SK-N-SH (cell line): Measurements from ENCODE around the gene LMAN2. TPM values are rescaled to one million over a fixed set of nuclear protein-coding genes. Genes with fewer than 3 reads are reported as not detected.

Source experiments
- CTCF ChIA-PET: fragments of 300-600, 350-600 bp; formaldehyde crosslinking; extraction: SDS; loops from one replicate; lab custom pipeline; 2021; lab: Yijun Ruan, JAX
- POLR2A ChIA-PET: fragments of 350-600 bp; sonication (Branson Sonifier 250); formaldehyde crosslinking; extraction: SDS; loops from one replicate; lab custom pipeline; 2020; ENCODE audit warnings: antibody characterized with exemption, inconsistent platforms; lab: Yijun Ruan, JAX
- DNase-seq: peaks from one replicate; pipeline ENCODE4 v3.0.0; 2012
- H2AFZ ChIP-seq: fragments of 200-600 bp; sonication (generic); 2 replicates; pipeline ENCODE4 v1.8.1; 2016; ENCODE audit warnings: antibody characterized with exemption, mild to moderate bottlenecking, low read depth
- H3F3A ChIP-seq: fragments of 200-600 bp; sonication (generic); replicated peaks from 2 replicates; pipeline ENCODE3; 2016; ENCODE audit warnings: antibody characterized with exemption, mild to moderate bottlenecking; ENCODE audit not compliant: insufficient read depth
- H3K27ac ChIP-seq, 2 experiments: fragments of 200-500 bp in 1 of 2; fragments of 200-600 bp in 1 of 2; sonication (Bioruptor generic) in 1 of 2; sonication (generic), shearing (Covaris generic) in 1 of 2; 2 replicates each; pipeline versions ENCODE4 v1.5.1 to v1.6.1; 2014 to 2016; ENCODE audit warnings: low read depth in 2 of 2, inconsistent platforms in 1 of 2, low read length in 1 of 2, mild to moderate bottlenecking in 1 of 2, mixed read lengths in 1 of 2
- H3K27me3 ChIP-seq: fragments of 200-600 bp; sonication (generic), shearing (Covaris generic); 2 replicates; pipeline ENCODE4 v1.6.1; 2016; ENCODE audit warnings: mixed run types; ENCODE audit not compliant: insufficient read depth
- H3K36me3 ChIP-seq, 2 experiments: fragments of 200-500 bp in 1 of 2; fragments of 200-600 bp in 1 of 2; sonication (Bioruptor generic) in 1 of 2; sonication (generic) in 1 of 2; replicated peaks in 1 of 2; 2 replicates each; pipeline versions ENCODE3 to v1.5.1; 2014 to 2016; ENCODE audit warnings: low read length in 1 of 2, mild to moderate bottlenecking in 1 of 2; ENCODE audit not compliant: insufficient read depth in 2 of 2, control insufficient read depth in 1 of 2
- H3K4me1 ChIP-seq, 2 experiments: fragments of 200-500 bp in 1 of 2; fragments of 200-600 bp in 1 of 2; sonication (Bioruptor generic) in 1 of 2; sonication (generic), shearing (Covaris generic) in 1 of 2; 2 replicates each; pipeline versions ENCODE4 v1.5.1 to v1.6.1; 2014 to 2016; ENCODE audit warnings: low read depth in 1 of 2, low read length in 1 of 2, mixed run types in 1 of 2; ENCODE audit not compliant: insufficient read depth in 2 of 2, control insufficient read depth in 1 of 2
- H3K4me2 ChIP-seq: fragments of 200-600 bp; sonication (generic), shearing (Covaris generic); 2 replicates; pipeline ENCODE4 v1.6.1; 2017; ENCODE audit warnings: mixed run types
- H3K4me3 ChIP-seq, 2 experiments: fragments of 200-500 bp in 1 of 2; fragments of 200-600 bp in 1 of 2; sonication (Bioruptor generic) in 1 of 2; sonication (generic), shearing (Covaris generic) in 1 of 2; 2 replicates each; pipeline versions ENCODE4 v1.5.1 to v1.8.1; 2014 to 2016; ENCODE audit warnings: low read depth in 2 of 2, inconsistent platforms in 1 of 2, low read length in 1 of 2, mild to moderate bottlenecking in 1 of 2, mixed read lengths in 1 of 2, moderate library complexity in 1 of 2
- H3K79me2 ChIP-seq: fragments of 200-600 bp; sonication (generic); 2 replicates; pipeline ENCODE4 v1.8.1; 2017; ENCODE audit warnings: mild to moderate bottlenecking; ENCODE audit not compliant: insufficient read depth
- H3K9ac ChIP-seq: fragments of 200-600 bp; sonication (generic); 2 replicates; pipeline ENCODE4 v1.6.1; 2017; ENCODE audit warnings: mixed run types
- H3K9me2 ChIP-seq: fragments of 200-600 bp; sonication (generic); 2 replicates; pipeline ENCODE4 v1.6.1; 2017; ENCODE audit warnings: mixed run types
- H3K9me3 ChIP-seq: fragments of 200-600 bp; sonication (generic); 2 replicates; pipeline ENCODE4 v1.6.1; 2017; ENCODE audit warnings: mixed run types, mild to moderate bottlenecking, moderate library complexity
- H4K20me1 ChIP-seq: fragments of 200-600 bp; sonication (generic); 2 replicates; pipeline ENCODE4 v1.6.1; 2017; ENCODE audit warnings: mild to moderate bottlenecking, mixed run types; ENCODE audit not compliant: insufficient read depth
- CTCF ChIP-seq: fragments of 200-600 bp; sonication (generic); IDR thresholded peaks from 2 replicates; pipeline ENCODE4 v1.6.1; 2017; ENCODE audit warnings: antibody characterized with exemption, mild to moderate bottlenecking, moderate library complexity
- NFIC ChIP-seq: IDR thresholded peaks from 2 replicates; pipeline ENCODE4 v1.4.0; 2012; ENCODE audit warnings: borderline replicate concordance
- RFX5 ChIP-seq: IDR thresholded peaks from 2 replicates; pipeline ENCODE4 v1.6.1; 2012; ENCODE audit warnings: mild to moderate bottlenecking, improper control_type of control experiment, low read length
- WGBS: methylation state at CpG from one replicate; pipeline ENCODE4 v1.1.6; 2017; ENCODE audit warnings: low lambda C conversion rate; 5-methylcytosine and 5-hydroxymethylcytosine counted together
- polyA plus RNA-seq, 3 experiments: library from polyadenylated mRNA; depleted of rRNA; stranded (reverse); fragments of >200 nt; gene quantifications; 2 replicates each; pipeline ENCODE4 v1.2.3, GENCODE V29; 2012

Gene LMAN2
- polyA plus RNA-seq, 1 of the 3 experiments (the other 2 are of a cell fraction) = 500 TPM

- Histone ChIP-seq H4K20me1 (no peaks in the 10 kb centered on the region), H3K9me2 (no peaks in the 10 kb centered on the region), H3K4me2 (no peak overlapping the region), H3K36me3 (peaks cover 3 to 68% of the 10 kb centered on the region in 2 experiments), H3K9me3 (no peaks in the 10 kb centered on the region), H3K4me1 (0 out of 4 replicates have a peak, but pooled peaks cover 0 to 2% of the 10 kb centered on the region in 2 experiments), H3F3A (no peaks in the 10 kb centered on the region), H3K4me3 (no peak overlapping the region), H3K79me2 (no peaks in the 10 kb centered on the region; the same call in 1 of the 2 replicates), H3K27me3 (no peaks in the 10 kb centered on the region), H3K9ac (no peak overlapping the region), H3K27ac (no peak overlapping the region), H2AFZ (no peak overlapping the region)
- CTCF ChIA-PET = interaction anchor here (5.8 kb wide), 1 partner anchor 13 kb away, joined by 31 read pairs; no protein-coding TSS in a partner anchor
- TF ChIP-seq CTCF (no peak), NFIC (no peak), RFX5 (no peak)
- DNase-seq = no peak
- POLR2A ChIA-PET = no interaction called here
- 96% methylated on average over 26 of the region's 27 CpGs for WGBS
Observed at GRCh38 chr5:177330991-177331842, 20.3 kb downstream of the LMAN2 start.

- H3K9ac ChIP-seq = no peak overlapping the region
- H3K4me2 ChIP-seq = no peak overlapping the region
- no peak for DNase-seq
- H3K9me2 ChIP-seq = no peaks in the 10 kb centered on the region
- 0 out of 2 replicates have a peak, but pooled peaks cover 8% of the 10 kb centered on the region for H4K20me1 ChIP-seq
- POLR2A ChIA-PET = interaction anchor here (0.8 kb wide), 1 partner anchor 29 kb away, joined by 3 read pairs; no protein-coding TSS in a partner anchor
- H3K27ac ChIP-seq = no peak overlapping the region
- no peaks in the 10 kb centered on the region for H3K27me3 ChIP-seq
- H3K4me1 ChIP-seq = peaks cover 0 to 7% of the 10 kb centered on the region in 2 experiments; a peak in 1 of 4 replicates
- CTCF ChIA-PET = interaction anchor here (5.8 kb wide), 1 partner anchor 12 kb away, joined by 31 read pairs; no protein-coding TSS in a partner anchor
- H2AFZ ChIP-seq = no peak overlapping the region
- H3K79me2 ChIP-seq = no peaks in the 10 kb centered on the region; the same call in 1 of the 2 replicates
- no peaks in the 10 kb centered on the region for H3F3A ChIP-seq
- H3K9me3 ChIP-seq = no peaks in the 10 kb centered on the region
- H3K36me3 ChIP-seq = peaks cover 0 to 55% of the 10 kb centered on the region in 2 experiments
- no peak for TF ChIP-seq CTCF
- TF ChIP-seq, all 33 proteins: peak for 0
- H3K4me3 ChIP-seq = no peak overlapping the region
- WGBS = 100% methylated on average over 4 of the region's 6 CpGs
Observed at GRCh38 chr5:177329883-177330282, 21.6 kb downstream of the LMAN2 start.
